Measurements from ENCODE around the gene HSF2BP. TPM values are rescaled to one million over a fixed set of nuclear protein-coding genes. Genes with fewer than 3 reads are reported as not detected.

Gene HSF2BP
- total RNA-seq, 1 experiment from 2014 or later: 1.5 TPM

DNA sequence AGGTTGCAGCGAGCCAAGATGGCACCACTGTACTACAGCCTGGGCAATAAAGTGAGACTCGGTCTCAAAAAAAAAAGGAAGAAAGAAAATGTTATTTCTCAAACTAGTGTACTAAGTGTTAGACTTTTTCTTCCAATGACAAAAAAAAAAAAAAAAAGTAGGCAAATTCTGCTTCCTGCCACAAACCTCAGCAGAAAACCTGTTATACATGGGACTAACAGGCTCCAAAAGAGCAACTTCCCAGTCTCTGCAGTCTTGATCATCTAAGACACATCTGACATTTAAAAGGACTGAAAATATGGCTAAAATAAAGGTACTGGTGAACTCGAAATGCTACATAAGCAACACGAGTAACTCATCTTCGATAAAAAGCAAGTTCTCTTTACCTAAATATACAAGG, 59.6 kb downstream of the HSF2BP start:
- no peak overlapping the region for H2BK120ac ChIP-seq (ENCODE audit: low read depth, low read length, poor library complexity, severe bottlenecking)
- no peak overlapping the region for H2AFZ ChIP-seq (ENCODE audit: low read length)
- H4K5ac ChIP-seq (ENCODE audit: insufficient read length, low read depth, low read length): no peak overlapping the region
- Mint-ChIP-seq H3K36me3 (ENCODE audit: insufficient read depth in 1 of 3, low read depth in 3 of 3) (no peaks in the 10 kb centered on the region), H3K27me3 (ENCODE audit: low read depth) (no peaks in the 10 kb centered on the region), H3K4me1 (no peaks in the 10 kb centered on the region), H3K4me3 (no peak overlapping the region), H3K9me3 (no peaks in the 10 kb centered on the region), H3K27ac (no peak overlapping the region)
- H3K23ac ChIP-seq (ENCODE audit: insufficient read length, low read depth, low read length): no peak overlapping the region
- H3K23me2 ChIP-seq (ENCODE audit: insufficient read length, low read depth, low read length, poor library complexity, severe bottlenecking): no peaks in the 10 kb centered on the region
- H3K27me3 ChIP-seq (ENCODE audit: insufficient read depth, low read length): no peaks in the 10 kb centered on the region
- H3K18ac ChIP-seq (ENCODE audit: insufficient read length, low read depth, low read length): no peak overlapping the region
- no peaks in the 10 kb centered on the region for H3K4me1 ChIP-seq (ENCODE audit: insufficient read depth, low read length)
- H4K20me1 ChIP-seq (ENCODE audit: control insufficient read depth, insufficient read depth, insufficient read length): no peaks in the 10 kb centered on the region
- no peak overlapping the region for H2BK20ac ChIP-seq (ENCODE audit: low read depth, low read length, poor library complexity, severe bottlenecking)
- no peaks in the 10 kb centered on the region for H3K79me1 ChIP-seq (ENCODE audit: insufficient read depth, low read depth, low read length, poor library complexity, severe bottlenecking)
- no peak overlapping the region for H3K27ac ChIP-seq (ENCODE audit: insufficient read length, low read depth, low read length)
- no peak overlapping the region for H2BK5ac ChIP-seq (ENCODE audit: insufficient read length, low read length)
- DNase-seq: no peak
- no peak overlapping the region for H3K9ac ChIP-seq (ENCODE audit: extremely low read depth, insufficient read length, low read length)
- no peak overlapping the region for H3K4ac ChIP-seq (ENCODE audit: low read depth, low read length)
- no peak overlapping the region for H4K8ac ChIP-seq (replicated peaks; ENCODE audit: insufficient read length, low read depth, low read length)
- no peak overlapping the region for H3T11ph ChIP-seq (ENCODE audit: low read length)
- H3K9me3 ChIP-seq (ENCODE audit: control insufficient read depth, low read depth, low read length): no peaks in the 10 kb centered on the region
- no peak overlapping the region for H3K14ac ChIP-seq (ENCODE audit: insufficient read depth, low read length)
- H4K91ac ChIP-seq (ENCODE audit: insufficient read length, low read depth, low read length): no peak overlapping the region
- TF ChIP-seq, protein P1, sequence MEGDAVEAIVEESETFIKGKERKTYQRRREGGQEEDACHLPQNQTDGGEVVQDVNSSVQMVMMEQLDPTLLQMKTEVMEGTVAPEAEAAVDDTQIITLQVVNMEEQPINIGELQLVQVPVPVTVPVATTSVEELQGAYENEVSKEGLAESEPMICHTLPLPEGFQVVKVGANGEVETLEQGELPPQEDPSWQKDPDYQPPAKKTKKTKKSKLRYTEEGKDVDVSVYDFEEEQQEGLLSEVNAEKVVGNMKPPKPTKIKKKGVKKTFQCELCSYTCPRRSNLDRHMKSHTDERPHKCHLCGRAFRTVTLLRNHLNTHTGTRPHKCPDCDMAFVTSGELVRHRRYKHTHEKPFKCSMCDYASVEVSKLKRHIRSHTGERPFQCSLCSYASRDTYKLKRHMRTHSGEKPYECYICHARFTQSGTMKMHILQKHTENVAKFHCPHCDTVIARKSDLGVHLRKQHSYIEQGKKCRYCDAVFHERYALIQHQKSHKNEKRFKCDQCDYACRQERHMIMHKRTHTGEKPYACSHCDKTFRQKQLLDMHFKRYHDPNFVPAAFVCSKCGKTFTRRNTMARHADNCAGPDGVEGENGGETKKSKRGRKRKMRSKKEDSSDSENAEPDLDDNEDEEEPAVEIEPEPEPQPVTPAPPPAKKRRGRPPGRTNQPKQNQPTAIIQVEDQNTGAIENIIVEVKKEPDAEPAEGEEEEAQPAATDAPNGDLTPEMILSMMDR (conservative IDR thresholded peaks at IDR 0.05): no peak
- no CpG with 5 or more reads among the region's 5 CpGs for WGBS (ENCODE audit: extremely low coverage, insufficient read length, low lambda C conversion rate)
- H3K4me2 ChIP-seq (ENCODE audit: insufficient read depth, insufficient read length, low read length): no peak overlapping the region
- H3K79me2 ChIP-seq (ENCODE audit: insufficient read depth, low read length): no peaks in the 10 kb centered on the region
- no peak overlapping the region for H2AK5ac ChIP-seq (ENCODE audit: insufficient read length, low read length)
- no peak overlapping the region for H2BK15ac ChIP-seq (ENCODE audit: low read depth, low read length)
- no peak overlapping the region for H3K56ac ChIP-seq (ENCODE audit: insufficient read length, low read depth, low read length)
- H2BK12ac ChIP-seq (ENCODE audit: insufficient read length, low read depth, low read length): no peak overlapping the region
